Heart left ventricle (tissue), 13 donors: Measurements from ENCODE around the gene CHST1.

Experiments
- CTCF ChIP-seq, 12 donors: fragments of 200-600 bp; sonication (generic) in 4 of 12; IDR thresholded peaks; one replicate each; pipeline versions ENCODE4 v1.5.0 to v1.8.0; 2018 to 2022; ENCODE audit warnings: antibody characterized with exemption in 12 of 12, mild to moderate bottlenecking in 5 of 12
- POLR2A ChIP-seq, 2 donors: fragments of 450-650 bp; IDR thresholded peaks; one replicate each; pipeline ENCODE4 v1.6.1; 2017; ENCODE audit warnings: antibody characterized with exemption in 2 of 2, mild to moderate bottlenecking in 2 of 2, moderate library complexity in 2 of 2
- donor health status: ischemic (EF 13 %, LVEDD 7.1; RV severe dilation, severe dysfunction).
- donor health status: DM: no; HTN: yes; CAD: no.
- donor health status: DM: no; HTN: no; CAD: no.
- donor health status: ischemic (EF 25% LVEDD 6.9; RV normal size, moderate dysfunction).
- donor health status: ischemic (EF 25% LVEDD 5.7; RV mildly dilated, moderate dysfunction).
- donor health status: ischemic (EF 35%, LVEDD 5.7; RV mildly dilated, moderate dysfunction).
- donor health status: nonischemic (EF 11% LVEDD 7.7; RV severe dilation, severe dysfunction).
- donor health status: DM: yes; HTN: yes; CAD: no.
- donor health status: PGD.
- donor health status: ischemic (EF 29% LVEDD 5.4; RV normal size, mild dysfunction).
- donor health status: nonischemic (EF 23%, LVEDD 6.1; RV moderate dilation, normal function).

- TF ChIP-seq CTCF (IDR thresholded peaks at IDR 0.05) = no peak
- no peak for TF ChIP-seq POLR2A (IDR thresholded peaks at IDR 0.05)
Measured at GRCh38 chr11:45615182-45615792, 50.1 kb downstream of the CHST1 start.
